Hepatocyte (in vitro differentiated cells): ENCODE measurements around the gene GPR183. TPM values are rescaled to one million over a fixed set of nuclear protein-coding genes. Genes with fewer than 3 reads are reported as not detected.

Experiments
- DNase-seq: peaks from one replicate; pipeline ENCODE4 v3.0.0-alpha.2; 2016; ENCODE audit warnings: low spot score
- H2AFZ ChIP-seq: fragments of 200-600 bp; sonication (generic); 2 replicates; pipeline ENCODE4 v1.6.0; 2016; ENCODE audit warnings: antibody characterized with exemption, mild to moderate bottlenecking
- H3K27ac ChIP-seq: fragments of 200-600 bp; sonication (generic); 2 replicates; pipeline ENCODE4 v1.5.1; 2016; ENCODE audit warnings: mild to moderate bottlenecking
- H3K27me3 ChIP-seq: fragments of 200-600 bp; sonication (generic); 2 replicates; pipeline ENCODE4 v1.6.1; 2016
- H3K36me3 ChIP-seq: fragments of 200-600 bp; sonication (generic); replicated peaks from 2 replicates; pipeline ENCODE4 v1.5.1; 2016; ENCODE audit warnings: low read depth; ENCODE audit not compliant: insufficient read depth
- H3K4me1 ChIP-seq: fragments of 200-600 bp; sonication (generic); 2 replicates; pipeline ENCODE4 v1.5.1; 2016; ENCODE audit warnings: mild to moderate bottlenecking, moderate library complexity; ENCODE audit not compliant: insufficient read depth
- H3K4me2 ChIP-seq: fragments of 200-600 bp; sonication (generic); 2 replicates; pipeline ENCODE4 v1.6.0; 2016
- H3K4me3 ChIP-seq: fragments of 200-600 bp; sonication (generic); 2 replicates; pipeline ENCODE4 v1.5.1; 2016; ENCODE audit warnings: mild to moderate bottlenecking
- H3K79me2 ChIP-seq: fragments of 200-600 bp; sonication (generic); 2 replicates; pipeline ENCODE4 v1.6.0; 2017; ENCODE audit warnings: mild to moderate bottlenecking
- H3K9me2 ChIP-seq: fragments of 200-600 bp; sonication (generic); replicated peaks from 2 replicates; pipeline ENCODE4 v1.6.0; 2017; ENCODE audit warnings: mild to moderate bottlenecking; ENCODE audit not compliant: insufficient read depth
- H3K9me3 ChIP-seq: fragments of 200-600 bp; sonication (generic); 2 replicates; pipeline ENCODE4 v1.5.1; 2016; ENCODE audit warnings: low read depth, mild to moderate bottlenecking
- H4K20me1 ChIP-seq: fragments of 200-600 bp; sonication (generic); 2 replicates; pipeline ENCODE4 v1.6.0; 2016; ENCODE audit warnings: mild to moderate bottlenecking; ENCODE audit not compliant: insufficient read depth, poor library complexity, severe bottlenecking
- CTCF ChIP-seq: fragments of 200-600 bp; sonication (generic); IDR thresholded peaks from 2 replicates; pipeline ENCODE4 v1.5.1; 2016; ENCODE audit warnings: antibody characterized with exemption, mild to moderate bottlenecking; ENCODE audit not compliant: poor library complexity
- EZH2 ChIP-seq: fragments of 200-600 bp; sonication (generic); IDR thresholded peaks from 2 replicates; pipeline ENCODE4 v1.6.1; 2016; ENCODE audit warnings: antibody characterized with exemption, mild to moderate bottlenecking, borderline replicate concordance
- EZH2phosphoT487 ChIP-seq: fragments of 200-600 bp; sonication (generic); IDR thresholded peaks from one replicate; pipeline ENCODE4 v1.6.1; 2018; ENCODE audit warnings: antibody characterized with exemption, mild to moderate bottlenecking, low read depth, moderate library complexity; ENCODE audit not compliant: unreplicated experiment, severe bottlenecking
- WGBS: methylation state at CpG from one replicate; pipeline ENCODE4 v1.1.6; 2016; ENCODE audit warnings: low lambda C conversion rate; ENCODE audit errors: missing lambda C conversion rate; 5-methylcytosine and 5-hydroxymethylcytosine counted together
- polyA plus RNA-seq: library from polyadenylated mRNA; unstranded; fragments of >200 nt; fragmentation: Nextera tagmentation; extraction: Ambion mirVana; gene quantifications from 2 replicates; pipeline ENCODE4 v1.2.1, GENCODE V29; 2016
- total RNA-seq: library from RNA; depleted of rRNA; stranded (reverse); fragments of >200 nt; gene quantifications from 2 replicates; pipeline ENCODE4 v1.2.3, GENCODE V29; 2014

Gene GPR183
- total and polyA plus RNA-seq, 2 experiments from 2014 or later = 1.4 to 5.2 TPM

GRCh38 chr13:99260216-99260615 is 47.0 kb downstream of the GPR183 start:
- Histone ChIP-seq H3K4me2 (no peak overlapping the region), H3K9me2 (no peaks in the 10 kb centered on the region), H3K27me3 (no peaks in the 10 kb centered on the region), H3K9me3 (no peaks in the 10 kb centered on the region), H3K27ac (no peak overlapping the region), H3K4me1 (no peaks in the 10 kb centered on the region), H2AFZ (no peak overlapping the region), H4K20me1 (no peaks in the 10 kb centered on the region), H3K4me3 (no peak overlapping the region), H3K79me2 (peaks cover 3% of the 10 kb centered on the region), H3K36me3 (no peaks in the 10 kb centered on the region)
- no peak for TF ChIP-seq EZH2phosphoT487
- 93% methylated on average over 5 of the region's 5 CpGs for WGBS
- DNase-seq = no peak

- no peak for DNase-seq
- Histone ChIP-seq H3K9me3 (no peaks in the 10 kb centered on the region), H4K20me1 (no peaks in the 10 kb centered on the region), H3K4me3 (no peak overlapping the region), H3K4me1 (no peaks in the 10 kb centered on the region), H3K79me2 (peaks cover 3% of the 10 kb centered on the region), H2AFZ (no peak overlapping the region), H3K4me2 (no peak overlapping the region), H3K9me2 (no peaks in the 10 kb centered on the region), H3K27me3 (no peaks in the 10 kb centered on the region), H3K27ac (no peak overlapping the region), H3K36me3 (no peaks in the 10 kb centered on the region)
- TF ChIP-seq EZH2phosphoT487 (no peak), CTCF (no peak), EZH2 (no peak)
- WGBS = 97% methylated on average over 3 of the region's 3 CpGs
Observed at GRCh38 chr13:99258946-99259345, 48.3 kb downstream of the GPR183 start.

- Histone ChIP-seq H4K20me1 (no peaks in the 10 kb centered on the region), H3K79me2 (peaks cover 3% of the 10 kb centered on the region), H3K4me2 (no peak within 1 kb of the TSS), H3K4me3 (no peak within 1 kb of the TSS), H3K27me3 (no peaks in the 10 kb centered on the region), H2AFZ (no peak within 1 kb of the TSS), H3K27ac (no peak within 1 kb of the TSS), H3K9me2 (no peaks in the 10 kb centered on the region), H3K36me3 (no peaks in the 10 kb centered on the region), H3K9me3 (no peaks in the 10 kb centered on the region), H3K4me1 (no peaks in the 10 kb centered on the region)
- 90% methylated on average over 4 of the region's 4 CpGs for WGBS
- no peak for TF ChIP-seq EZH2phosphoT487
- no peak for TF ChIP-seq CTCF
- no peak for TF ChIP-seq EZH2
- DNase-seq = no peak
Observed at GRCh38 chr13:99258210-99258860, 48.9 kb downstream of the GPR183 start, which contains the start of gene GPR18. TSS of gene GPR18 (minus strand) at chr13:99258379. CDS start at chr13:99255872, 2,507 bp downstream.

- Histone ChIP-seq H3K27ac (no peak overlapping the region), H2AFZ (no peak overlapping the region), H3K27me3 (no peaks in the 10 kb centered on the region), H3K9me3 (no peaks in the 10 kb centered on the region), H3K9me2 (no peaks in the 10 kb centered on the region), H3K4me3 (no peak overlapping the region), H3K36me3 (no peaks in the 10 kb centered on the region), H4K20me1 (no peaks in the 10 kb centered on the region), H3K4me1 (no peaks in the 10 kb centered on the region), H3K79me2 (peaks cover 3% of the 10 kb centered on the region), H3K4me2 (no peak overlapping the region)
- TF ChIP-seq EZH2phosphoT487 (no peak), CTCF (no peak), EZH2 (no peak)
- no peak for DNase-seq
- WGBS = 90% methylated on average over 2 of the region's 2 CpGs
Observed at GRCh38 chr13:99257291-99257690, 49.9 kb downstream of the GPR183 start.
